ENCODE data around the gene CSNK2A1.

DNA sequence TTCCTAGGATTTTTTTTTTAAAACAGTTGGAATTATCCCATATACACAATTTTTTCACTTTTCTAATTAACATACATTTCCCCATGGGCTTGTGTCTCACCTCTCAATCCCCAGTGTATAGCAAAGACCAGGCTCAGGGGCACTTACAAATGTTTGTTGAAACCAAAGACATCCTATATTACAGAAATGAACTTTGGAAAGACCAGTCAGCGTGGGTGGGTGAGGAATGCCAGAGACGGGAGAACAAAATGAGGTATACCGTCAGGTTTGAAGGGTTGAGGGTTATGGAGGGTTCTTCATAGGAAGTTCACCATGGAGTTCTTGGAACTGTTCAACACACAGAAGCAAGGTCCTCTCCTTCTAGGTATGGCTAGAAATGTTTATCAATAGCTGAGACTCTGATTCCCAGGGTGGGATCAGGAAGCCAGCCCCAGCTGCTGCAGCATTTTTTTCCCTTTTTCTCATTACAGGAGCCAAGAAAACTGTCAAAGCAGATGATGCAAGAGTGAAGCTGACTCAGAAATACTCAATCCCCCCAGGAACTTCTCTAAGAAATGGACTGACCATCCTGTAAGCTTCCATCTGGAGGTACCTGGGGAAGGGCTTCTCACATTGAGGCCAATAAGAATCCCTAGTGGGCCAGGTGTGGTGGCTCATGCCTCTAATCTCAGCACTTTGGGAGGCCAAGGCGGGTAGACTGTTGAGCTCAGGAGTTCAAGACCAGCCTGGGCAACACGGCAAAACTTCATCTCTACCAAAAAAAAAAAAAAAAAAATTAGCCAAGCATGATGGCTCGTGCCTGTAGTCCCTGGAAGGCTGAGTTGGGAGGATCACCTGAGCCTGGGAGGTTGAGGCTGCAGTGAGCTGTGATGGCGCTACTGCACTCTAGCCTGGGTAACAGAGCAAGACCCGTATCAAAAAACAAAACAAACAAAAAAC is 65.3 kb downstream of the CSNK2A1 start:
- no peak for TF ChIP-seq POLR2A (IDR thresholded peaks at IDR 0.05)
- TF ChIP-seq, protein P1, sequence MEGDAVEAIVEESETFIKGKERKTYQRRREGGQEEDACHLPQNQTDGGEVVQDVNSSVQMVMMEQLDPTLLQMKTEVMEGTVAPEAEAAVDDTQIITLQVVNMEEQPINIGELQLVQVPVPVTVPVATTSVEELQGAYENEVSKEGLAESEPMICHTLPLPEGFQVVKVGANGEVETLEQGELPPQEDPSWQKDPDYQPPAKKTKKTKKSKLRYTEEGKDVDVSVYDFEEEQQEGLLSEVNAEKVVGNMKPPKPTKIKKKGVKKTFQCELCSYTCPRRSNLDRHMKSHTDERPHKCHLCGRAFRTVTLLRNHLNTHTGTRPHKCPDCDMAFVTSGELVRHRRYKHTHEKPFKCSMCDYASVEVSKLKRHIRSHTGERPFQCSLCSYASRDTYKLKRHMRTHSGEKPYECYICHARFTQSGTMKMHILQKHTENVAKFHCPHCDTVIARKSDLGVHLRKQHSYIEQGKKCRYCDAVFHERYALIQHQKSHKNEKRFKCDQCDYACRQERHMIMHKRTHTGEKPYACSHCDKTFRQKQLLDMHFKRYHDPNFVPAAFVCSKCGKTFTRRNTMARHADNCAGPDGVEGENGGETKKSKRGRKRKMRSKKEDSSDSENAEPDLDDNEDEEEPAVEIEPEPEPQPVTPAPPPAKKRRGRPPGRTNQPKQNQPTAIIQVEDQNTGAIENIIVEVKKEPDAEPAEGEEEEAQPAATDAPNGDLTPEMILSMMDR (IDR thresholded peaks at IDR 0.05), result no peak

Data from body of pancreas (tissue), 4 donors.